Progenitor cell of endocrine pancreas (in vitro differentiated cells): ENCODE measurements around the gene TMBIM1. TPM values are rescaled to one million over a fixed set of nuclear protein-coding genes. Genes with fewer than 3 reads are reported as not detected.

Source experiments
- DNase-seq: peaks from one replicate; pipeline ENCODE4 v3.0.0; 2021; ENCODE audit warnings: low spot score; ENCODE audit not compliant: unreplicated experiment
- H3K27ac Mint-ChIP-seq: 2 replicates; pipeline ENCODE4 v1.8.0; 2021; ENCODE audit warnings: mild to moderate bottlenecking, moderate library complexity, mixed read lengths
- H3K27me3 Mint-ChIP-seq: 2 replicates; pipeline ENCODE4 v1.8.0; 2021; ENCODE audit warnings: mixed read lengths
- H3K36me3 Mint-ChIP-seq: 2 replicates; pipeline ENCODE4 v1.8.0; 2022; ENCODE audit warnings: mixed read lengths; ENCODE audit not compliant: insufficient read depth
- H3K4me1 Mint-ChIP-seq: 2 replicates; pipeline ENCODE4 v1.8.0; 2021; ENCODE audit warnings: low read depth, mixed read lengths
- H3K4me3 Mint-ChIP-seq: 2 replicates; pipeline ENCODE4 v1.8.0; 2021; ENCODE audit warnings: low read depth, mild to moderate bottlenecking, moderate library complexity, mixed read lengths
- H3K9me3 Mint-ChIP-seq: 2 replicates; pipeline ENCODE4 v1.8.0; 2021; ENCODE audit warnings: low read depth, mixed read lengths
- long read RNA-seq: library from polyadenylated mRNA; unstranded; transcript quantifications from one replicate; pipeline ENCODE4 v2.0.0, GENCODE V29; 2020
- total RNA-seq: library from RNA; stranded (reverse); gene quantifications from 2 replicates; pipeline ENCODE4 v1.2.1, GENCODE V29; 2021
- TF ChIP-seq, protein P1 (sequence below): fragments of 200-600 bp; sonication (generic); IDR thresholded peaks from one replicate; pipeline ENCODE4 v1.5.0; 2021; ENCODE audit warnings: antibody characterized with exemption, mild to moderate bottlenecking; ENCODE audit not compliant: unreplicated experiment

TMBIM1 gene, protein sequence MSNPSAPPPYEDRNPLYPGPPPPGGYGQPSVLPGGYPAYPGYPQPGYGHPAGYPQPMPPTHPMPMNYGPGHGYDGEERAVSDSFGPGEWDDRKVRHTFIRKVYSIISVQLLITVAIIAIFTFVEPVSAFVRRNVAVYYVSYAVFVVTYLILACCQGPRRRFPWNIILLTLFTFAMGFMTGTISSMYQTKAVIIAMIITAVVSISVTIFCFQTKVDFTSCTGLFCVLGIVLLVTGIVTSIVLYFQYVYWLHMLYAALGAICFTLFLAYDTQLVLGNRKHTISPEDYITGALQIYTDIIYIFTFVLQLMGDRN
- 131 and 137 TPM in 2 replicates for total RNA-seq
- long read RNA-seq, transcript TMBIM1-219 (10 exons, 2,874 nt): minor isoform, 5 of 133 reads
- long read RNA-seq, transcript TMBIM1-201 (12 exons, 2,371 nt): major isoform, 84 of 133 reads
- long read RNA-seq, partial matches to known transcripts: 31 of 133 reads
- long read RNA-seq, other reads (novel, unspliced or antisense): 12 of 133 reads

GRCh38 chr2:218292048-218293014, at the start of gene TMBIM1:
Gene TMBIM1 (minus strand): TSS chr2:218292503. CDS start chr2:218282141, 10,362 bp downstream.
- peak within 1 kb of the TSS; percentile 99 for H3K27ac Mint-ChIP-seq
- peak; percentile 73 for DNase-seq
- H3K36me3 Mint-ChIP-seq: no peaks in the 10 kb centered on the region
- peaks cover 75% of the 10 kb centered on the region for H3K4me1 Mint-ChIP-seq
- no peaks in the 10 kb centered on the region for H3K27me3 Mint-ChIP-seq
- peak within 1 kb of the TSS; percentile 80 for H3K4me3 Mint-ChIP-seq
- TF ChIP-seq, protein P1, sequence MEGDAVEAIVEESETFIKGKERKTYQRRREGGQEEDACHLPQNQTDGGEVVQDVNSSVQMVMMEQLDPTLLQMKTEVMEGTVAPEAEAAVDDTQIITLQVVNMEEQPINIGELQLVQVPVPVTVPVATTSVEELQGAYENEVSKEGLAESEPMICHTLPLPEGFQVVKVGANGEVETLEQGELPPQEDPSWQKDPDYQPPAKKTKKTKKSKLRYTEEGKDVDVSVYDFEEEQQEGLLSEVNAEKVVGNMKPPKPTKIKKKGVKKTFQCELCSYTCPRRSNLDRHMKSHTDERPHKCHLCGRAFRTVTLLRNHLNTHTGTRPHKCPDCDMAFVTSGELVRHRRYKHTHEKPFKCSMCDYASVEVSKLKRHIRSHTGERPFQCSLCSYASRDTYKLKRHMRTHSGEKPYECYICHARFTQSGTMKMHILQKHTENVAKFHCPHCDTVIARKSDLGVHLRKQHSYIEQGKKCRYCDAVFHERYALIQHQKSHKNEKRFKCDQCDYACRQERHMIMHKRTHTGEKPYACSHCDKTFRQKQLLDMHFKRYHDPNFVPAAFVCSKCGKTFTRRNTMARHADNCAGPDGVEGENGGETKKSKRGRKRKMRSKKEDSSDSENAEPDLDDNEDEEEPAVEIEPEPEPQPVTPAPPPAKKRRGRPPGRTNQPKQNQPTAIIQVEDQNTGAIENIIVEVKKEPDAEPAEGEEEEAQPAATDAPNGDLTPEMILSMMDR: peak; percentile 99
- no peaks in the 10 kb centered on the region for H3K9me3 Mint-ChIP-seq

DNA sequence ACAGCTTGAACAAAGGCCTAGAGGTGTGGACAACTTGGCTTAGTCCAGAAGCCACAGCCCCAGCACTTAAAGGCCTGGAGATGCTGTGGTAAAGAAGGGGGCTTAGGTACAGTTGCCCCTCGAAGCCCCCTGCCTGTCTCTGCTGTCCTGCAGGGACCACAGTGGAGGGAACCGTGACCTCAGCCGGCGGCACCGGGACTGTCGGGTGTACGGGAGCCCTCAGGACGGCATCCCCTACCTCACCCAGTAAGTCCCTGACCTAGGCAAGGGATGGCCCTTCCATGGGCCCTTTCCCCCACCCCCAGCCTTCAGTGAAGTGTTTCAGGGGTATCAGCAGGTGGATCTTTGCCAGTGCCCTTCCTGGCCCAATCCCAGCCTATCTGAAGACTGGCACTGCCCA, 49.1 kb upstream of the TMBIM1 start:
- Mint-ChIP-seq H3K4me1 (peaks cover 8% of the 10 kb centered on the region), H3K27me3 (no peaks in the 10 kb centered on the region), H3K36me3 (peaks cover 11% of the 10 kb centered on the region), H3K27ac (no peak overlapping the region), H3K4me3 (no peak overlapping the region), H3K9me3 (no peaks in the 10 kb centered on the region)
- no peak for DNase-seq
- TF ChIP-seq, protein P1: no peak

DNA sequence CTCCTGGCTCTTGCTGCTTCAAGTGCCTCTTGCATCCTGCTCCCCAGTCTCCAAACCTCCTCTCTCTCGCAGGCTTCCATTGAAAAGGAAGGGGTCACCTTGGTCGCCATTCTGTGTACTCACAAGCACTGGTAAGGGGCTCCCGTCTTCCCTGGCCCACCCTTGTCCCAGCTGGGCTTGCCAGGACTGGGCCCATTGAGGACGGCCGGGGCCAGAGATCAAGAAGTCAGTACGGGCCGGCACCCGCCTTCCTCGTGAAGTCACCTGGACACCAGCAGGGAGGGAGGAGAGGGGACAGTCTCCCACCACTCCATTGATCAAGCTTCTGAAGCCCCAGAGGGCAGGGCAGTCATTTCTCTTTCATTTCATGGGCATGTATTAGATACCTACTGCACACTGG, 48.4 kb upstream of the TMBIM1 start:
- H3K4me3 Mint-ChIP-seq: no peak overlapping the region
- H3K27me3 Mint-ChIP-seq: no peaks in the 10 kb centered on the region
- H3K27ac Mint-ChIP-seq: peak overlapping the region; percentile 4
- DNase-seq: no peak
- peaks cover 6% of the 10 kb centered on the region for H3K36me3 Mint-ChIP-seq
- H3K4me1 Mint-ChIP-seq: peaks cover 2% of the 10 kb centered on the region
- TF ChIP-seq, protein P1: no peak
- no peaks in the 10 kb centered on the region for H3K9me3 Mint-ChIP-seq

DNA sequence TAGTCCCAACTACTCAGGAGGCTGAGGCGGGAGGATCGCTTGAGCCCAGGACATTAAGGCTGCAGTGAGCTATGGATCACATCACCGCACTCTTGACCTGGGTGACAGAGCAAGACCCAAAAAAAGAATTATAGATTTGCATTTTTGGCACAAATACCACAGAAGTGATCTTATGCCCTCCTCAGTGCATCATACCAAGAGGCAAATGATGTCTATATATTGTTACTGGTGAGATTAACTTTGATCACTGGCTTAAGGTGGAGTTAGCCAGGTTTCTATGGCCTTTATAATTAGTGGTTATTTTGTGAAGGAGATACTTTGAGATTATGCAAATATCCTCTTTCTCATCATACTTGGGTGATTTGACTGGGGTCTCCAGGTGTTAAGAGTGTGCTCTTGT, 42.2 kb upstream of the TMBIM1 start:
- Mint-ChIP-seq H3K36me3 (peaks cover 4% of the 10 kb centered on the region), H3K27ac (no peak overlapping the region), H3K9me3 (no peaks in the 10 kb centered on the region), H3K27me3 (no peaks in the 10 kb centered on the region), H3K4me3 (no peak overlapping the region), H3K4me1 (peaks cover 11% of the 10 kb centered on the region)
- TF ChIP-seq, protein P1: no peak
- DNase-seq: no peak

- Mint-ChIP-seq H3K4me1 (peaks cover 14% of the 10 kb centered on the region), H3K27me3 (no peaks in the 10 kb centered on the region), H3K4me3 (no peak overlapping the region), H3K36me3 (peaks cover 1% of the 10 kb centered on the region), H3K27ac (peak overlapping the region; percentile 59), H3K9me3 (no peaks in the 10 kb centered on the region)
- no peak for DNase-seq
- TF ChIP-seq, protein P1: no peak
These were observed 40.8 kb upstream of the TMBIM1 start for GRCh38 chr2:218332920-218333645.
